Measurements from ENCODE around the gene URI1.

URI1 gene

GRCh38 chr19:29941828-29942403 is at the start of gene URI1:
Gene URI1, plus strand, starts transcription at chr19:29942239. Its CDS starts 309 bp downstream, at chr19:29942548.
- H3K4me3 ChIP-seq (ENCODE audit: low read depth, low read length) = peak within 1 kb of the TSS; percentile 90
- no peak for TF ChIP-seq CTCF (IDR thresholded peaks at IDR 0.05; ENCODE audit: borderline replicate concordance, insufficient read depth, low read depth, low read length)

DNA sequence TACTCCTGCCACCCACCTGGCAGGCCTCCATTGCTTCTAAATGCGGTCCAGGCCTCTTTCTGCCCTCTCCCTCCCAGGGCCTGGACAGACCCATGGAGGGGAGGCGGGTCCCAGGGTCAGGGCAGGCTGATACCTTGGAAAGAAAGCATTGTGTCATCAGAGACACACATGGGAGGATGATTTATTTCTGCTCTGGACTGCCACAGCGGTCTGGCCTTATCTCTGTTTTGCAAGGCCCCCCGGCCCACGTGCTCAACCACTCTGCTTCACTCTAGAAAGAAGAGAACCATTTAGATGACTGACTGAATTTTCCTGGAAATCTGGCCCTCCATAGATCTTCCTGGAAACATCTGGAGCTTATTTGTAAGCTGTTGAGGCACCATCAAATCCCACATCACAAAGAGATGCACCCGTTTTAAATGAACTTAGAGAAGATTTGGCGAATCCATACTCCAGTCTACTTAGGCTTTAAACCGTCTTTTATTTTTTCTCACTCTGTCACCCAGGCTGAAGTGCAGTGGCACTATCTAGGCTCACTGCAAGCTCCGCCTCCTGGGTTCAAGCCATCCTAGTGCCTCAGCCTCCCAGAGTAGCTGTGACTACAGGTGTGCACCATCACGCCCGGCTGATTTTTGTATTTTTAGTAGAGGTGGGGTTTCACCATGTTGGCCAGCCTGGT is 48.3 kb upstream of the URI1 start:
- TF ChIP-seq CTCF (IDR thresholded peaks at IDR 0.05; ENCODE audit: borderline replicate concordance, insufficient read depth, low read depth, low read length) = no peak

GRCh38 chr19:29896802-29897201 is 45.2 kb upstream of the URI1 start:
- H3K4me3 ChIP-seq (ENCODE audit: low read depth, low read length) = no peak overlapping the region

More for the DNA sequence above, 48.3 kb upstream of the URI1 start:
- no peak overlapping the region for H3K4me3 ChIP-seq (ENCODE audit: low read depth, low read length)

GRCh38 chr19:29897466-29897865 is 44.6 kb upstream of the URI1 start:
- no peak overlapping the region for H3K4me3 ChIP-seq (ENCODE audit: low read depth, low read length)
- no peak for TF ChIP-seq CTCF (IDR thresholded peaks at IDR 0.05; ENCODE audit: borderline replicate concordance, insufficient read depth, low read depth, low read length)

More at GRCh38 chr19:29896802-29897201, 45.2 kb upstream of the URI1 start:
- TF ChIP-seq CTCF (IDR thresholded peaks at IDR 0.05; ENCODE audit: borderline replicate concordance, insufficient read depth, low read depth, low read length) = no peak

DNA sequence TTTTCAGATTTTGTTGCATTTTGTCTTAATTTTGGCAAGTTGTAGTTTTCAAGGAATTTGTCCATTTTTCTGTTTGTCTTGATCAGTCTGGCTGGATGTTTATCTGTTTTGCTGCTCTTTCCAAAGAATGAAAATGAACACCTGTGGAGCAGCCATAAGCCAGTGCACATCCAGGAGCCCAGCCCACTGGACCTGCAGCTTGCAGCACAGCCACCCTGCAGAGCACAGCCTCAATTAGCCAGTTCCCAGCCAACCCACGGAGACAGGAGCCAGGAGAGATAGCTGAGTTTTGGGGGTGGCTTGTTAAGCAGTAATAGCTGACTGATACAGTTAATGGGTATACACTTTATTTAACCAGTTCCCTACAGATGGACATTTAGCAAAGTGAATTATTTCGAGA is 38.0 kb upstream of the URI1 start:
- no peak overlapping the region for H3K4me3 ChIP-seq (ENCODE audit: low read depth, low read length)
- no peak for TF ChIP-seq CTCF (IDR thresholded peaks at IDR 0.05; ENCODE audit: borderline replicate concordance, insufficient read depth, low read depth, low read length)

DNA sequence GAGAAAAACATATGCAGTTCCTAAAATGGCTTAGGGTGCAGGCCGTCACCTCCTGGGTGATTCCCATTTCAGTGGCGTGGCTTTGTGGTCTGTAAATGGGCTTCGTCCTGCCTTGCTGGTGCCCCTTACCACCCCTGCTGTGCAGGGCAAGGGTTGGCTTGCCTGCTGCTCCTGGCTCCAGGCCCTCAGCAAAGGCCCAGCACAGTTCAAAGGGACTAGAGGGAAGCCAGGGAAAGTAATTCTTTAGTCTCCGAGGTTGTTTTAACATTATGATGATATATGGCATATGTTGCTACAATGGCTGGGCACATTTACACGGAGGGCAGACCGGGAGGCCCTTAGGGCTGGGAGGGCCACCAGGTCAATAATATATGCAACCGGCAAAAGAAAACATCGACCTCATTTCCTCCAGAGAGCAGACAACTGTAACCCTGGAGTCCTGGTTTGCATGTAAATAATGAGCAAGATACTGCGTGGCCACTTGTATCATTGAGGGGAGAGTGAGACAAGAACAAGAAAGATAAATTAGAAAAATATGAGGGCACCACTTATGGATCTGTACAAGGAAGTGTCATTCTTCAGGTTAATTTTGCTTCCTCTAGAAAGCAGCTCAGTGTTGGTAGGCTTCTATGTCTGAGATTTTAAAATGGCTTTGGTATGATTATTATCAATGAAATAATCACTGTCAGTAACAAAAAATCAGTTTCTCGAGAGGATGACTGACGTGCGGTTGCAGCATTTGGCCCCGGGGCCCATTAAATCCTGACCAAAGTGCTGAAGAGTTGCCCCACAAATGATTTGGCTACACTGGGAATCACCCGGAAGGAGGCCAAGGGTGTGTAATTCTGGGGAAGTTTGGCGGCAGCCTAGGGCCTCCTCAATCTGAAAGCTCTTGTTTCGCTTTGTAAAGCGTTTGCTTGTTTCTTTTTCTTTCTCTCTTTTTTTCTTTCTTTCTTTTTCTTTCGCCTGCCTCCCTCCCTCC is 32.8 kb upstream of the URI1 start:
- no peak overlapping the region for H3K4me3 ChIP-seq (ENCODE audit: low read depth, low read length)
- no peak for TF ChIP-seq CTCF (IDR thresholded peaks at IDR 0.05; ENCODE audit: borderline replicate concordance, insufficient read depth, low read depth, low read length)
